GM19193 (cell line): Measurements from ENCODE around the gene SCLT1.

Experiments
- POLR2A ChIP-seq: IDR thresholded peaks from 4 replicates; pipeline ENCODE4 v1.6.1; 2011; ENCODE audit not compliant: insufficient read depth, insufficient read length; ENCODE audit errors: extremely low read depth

The SCLT1 gene

GRCh38 chr4:129093191-129093920, at the start of gene SCLT1:
TSS of gene SCLT1 (minus strand) at chr4:129093539. CDS start at chr4:129093103, 436 bp downstream.
- peak; percentile 93 for TF ChIP-seq POLR2A

DNA sequence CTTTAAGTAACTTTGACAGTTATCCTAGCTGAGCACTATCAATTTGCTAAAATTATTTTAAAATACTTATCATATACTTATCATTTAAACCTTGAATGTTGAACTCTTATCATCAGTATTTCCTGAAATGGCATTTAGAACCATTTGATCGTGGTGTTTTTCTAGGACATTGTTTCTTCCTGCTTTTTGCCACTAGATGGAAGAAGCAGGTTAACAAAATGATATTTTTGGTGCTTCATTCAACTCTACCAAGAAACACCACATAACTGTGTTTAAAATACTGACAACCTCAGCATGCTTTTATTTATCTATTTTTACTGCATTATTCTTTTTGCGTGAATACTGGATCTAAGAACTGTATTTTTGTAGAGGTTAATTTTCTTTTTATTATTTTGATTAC, 47.2 kb upstream of the SCLT1 start:
- TF ChIP-seq POLR2A: no peak

DNA sequence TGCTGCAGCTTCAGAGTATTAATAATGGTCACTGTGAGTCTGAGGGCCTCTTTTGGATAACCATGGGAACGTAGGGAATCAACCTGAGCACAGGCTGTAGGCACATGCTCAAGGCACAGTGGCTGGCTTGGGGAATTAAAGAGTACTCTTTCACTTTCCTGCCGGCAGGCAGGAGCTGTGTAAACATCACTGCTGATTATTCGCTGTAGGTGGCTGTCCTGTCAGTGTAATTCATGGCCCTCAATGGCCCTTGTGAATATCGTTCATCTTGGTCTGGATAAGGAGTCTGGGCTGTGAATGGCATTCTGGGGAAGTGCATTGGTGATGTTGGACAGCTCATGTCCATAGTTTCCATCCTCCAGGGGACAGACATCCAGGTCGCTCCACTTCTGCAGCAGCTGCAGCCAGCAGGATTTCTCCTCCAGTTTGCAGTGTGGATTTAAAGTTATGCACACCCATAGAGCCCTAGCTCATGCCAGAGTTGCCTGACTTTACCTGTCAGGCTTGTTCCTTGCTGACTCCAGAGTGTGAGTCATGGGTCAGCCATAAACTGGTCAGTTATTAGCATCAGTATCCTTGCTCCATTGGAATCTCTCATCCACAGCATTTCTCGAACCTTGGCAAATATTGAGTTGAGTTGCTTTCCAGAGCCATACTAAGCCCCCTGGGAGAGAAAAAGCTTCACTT, 45.6 kb upstream of the SCLT1 start:
- no peak for TF ChIP-seq POLR2A

DNA sequence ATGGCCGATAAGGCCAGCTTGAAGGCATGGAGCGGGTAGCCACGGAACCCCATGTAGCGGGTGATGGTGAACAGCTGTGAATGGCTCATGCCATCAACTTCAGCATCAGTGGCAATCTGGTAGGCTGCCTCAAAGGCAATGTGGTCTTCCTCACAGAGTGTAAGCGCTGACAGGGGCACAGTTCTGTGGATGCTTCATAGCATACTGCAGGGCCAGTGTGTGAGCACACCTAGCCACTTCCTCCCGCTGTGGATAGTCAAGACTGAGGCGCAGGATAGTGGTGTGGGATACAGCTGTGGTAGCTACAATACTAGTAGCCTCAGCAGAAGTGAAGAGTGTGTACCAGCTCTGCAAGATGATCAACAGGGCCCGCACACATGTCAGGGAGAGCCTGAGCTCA, 43.1 kb upstream of the SCLT1 start:
- TF ChIP-seq POLR2A: no peak

DNA sequence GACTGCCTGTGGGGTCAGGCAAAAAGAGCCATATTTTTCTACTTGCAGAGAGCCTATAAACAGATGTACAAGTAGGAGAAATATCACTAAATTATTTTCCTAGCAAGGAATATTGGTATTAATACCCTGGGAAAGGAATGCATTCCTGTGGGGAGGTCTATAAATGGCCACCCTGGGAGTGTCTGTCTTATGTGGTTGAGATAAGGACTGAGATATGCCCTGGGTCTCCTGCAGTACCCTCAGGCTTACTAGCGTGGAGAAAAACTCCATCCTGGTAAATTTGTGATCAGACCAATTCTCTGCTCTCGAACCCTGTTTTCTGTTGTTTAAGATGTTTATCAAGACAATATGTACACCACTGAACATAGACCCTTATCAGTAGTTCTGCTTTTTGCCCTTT, 38.0 kb upstream of the SCLT1 start:
- no peak for TF ChIP-seq POLR2A

GRCh38 chr4:129129143-129129542, 35.8 kb upstream of the SCLT1 start:
- no peak for TF ChIP-seq POLR2A

DNA sequence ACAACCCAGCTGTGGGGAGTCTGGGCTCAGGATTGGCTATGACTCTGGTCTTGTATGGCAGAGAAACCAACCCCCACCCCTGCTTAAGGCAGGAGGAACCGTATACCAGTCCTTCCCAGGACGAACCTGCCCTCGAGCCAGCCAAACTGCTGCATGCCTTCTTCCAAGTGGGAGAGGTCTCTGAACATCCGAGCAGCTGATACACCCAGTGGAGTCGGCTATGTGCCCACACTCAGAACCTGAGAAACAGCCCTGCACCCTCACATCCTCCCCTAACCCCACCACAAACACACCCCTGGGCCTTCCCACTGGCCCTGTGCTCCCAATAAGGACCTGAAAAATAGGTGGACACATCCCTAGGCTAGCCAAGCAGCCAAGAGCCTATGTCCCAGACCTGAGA, 24.4 kb upstream of the SCLT1 start:
- TF ChIP-seq POLR2A: no peak

DNA sequence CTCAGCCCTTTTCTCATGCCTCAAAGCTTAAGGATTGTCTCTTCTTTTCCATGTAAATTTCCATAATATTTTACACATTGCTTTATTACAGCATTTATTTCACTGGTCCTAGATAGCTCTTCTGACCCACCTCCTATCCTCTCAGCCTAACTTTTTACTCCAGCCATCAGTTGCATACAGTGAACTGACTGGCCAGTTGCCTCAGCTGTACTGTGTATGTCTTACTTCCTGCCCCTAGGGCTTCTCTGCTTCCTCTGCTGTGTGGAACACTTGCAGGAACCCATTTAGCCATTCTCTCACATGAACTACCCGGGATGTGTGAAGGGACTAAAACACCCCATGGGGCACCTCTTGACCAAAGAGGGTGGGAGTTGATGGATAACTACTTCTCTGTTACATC, 20.6 kb upstream of the SCLT1 start:
- no peak for TF ChIP-seq POLR2A

- TF ChIP-seq POLR2A: no peak
Measured at GRCh38 chr4:129113434-129113833, 20.1 kb upstream of the SCLT1 start.

DNA sequence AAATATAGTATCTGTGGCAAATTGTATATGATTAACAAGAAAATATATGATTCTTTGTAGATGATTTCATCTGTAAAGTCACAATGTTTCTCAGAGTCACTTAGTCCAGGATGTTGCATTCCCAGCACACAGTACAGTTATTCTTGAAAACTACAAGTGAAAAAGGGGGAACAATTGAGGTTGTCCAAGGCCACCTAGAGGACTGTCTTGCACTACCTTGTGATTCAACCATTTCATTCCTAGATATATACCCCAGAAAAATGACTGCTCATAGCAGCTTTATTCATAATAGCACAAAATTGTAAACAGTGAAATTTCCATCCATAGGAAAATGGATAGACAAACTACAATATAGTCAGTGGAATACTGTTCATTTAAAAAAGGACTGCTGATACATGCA, 18.6 kb upstream of the SCLT1 start:
- no peak for TF ChIP-seq POLR2A

- TF ChIP-seq POLR2A: no peak
Measured at GRCh38 chr4:129110931-129111330, 17.6 kb upstream of the SCLT1 start.

DNA sequence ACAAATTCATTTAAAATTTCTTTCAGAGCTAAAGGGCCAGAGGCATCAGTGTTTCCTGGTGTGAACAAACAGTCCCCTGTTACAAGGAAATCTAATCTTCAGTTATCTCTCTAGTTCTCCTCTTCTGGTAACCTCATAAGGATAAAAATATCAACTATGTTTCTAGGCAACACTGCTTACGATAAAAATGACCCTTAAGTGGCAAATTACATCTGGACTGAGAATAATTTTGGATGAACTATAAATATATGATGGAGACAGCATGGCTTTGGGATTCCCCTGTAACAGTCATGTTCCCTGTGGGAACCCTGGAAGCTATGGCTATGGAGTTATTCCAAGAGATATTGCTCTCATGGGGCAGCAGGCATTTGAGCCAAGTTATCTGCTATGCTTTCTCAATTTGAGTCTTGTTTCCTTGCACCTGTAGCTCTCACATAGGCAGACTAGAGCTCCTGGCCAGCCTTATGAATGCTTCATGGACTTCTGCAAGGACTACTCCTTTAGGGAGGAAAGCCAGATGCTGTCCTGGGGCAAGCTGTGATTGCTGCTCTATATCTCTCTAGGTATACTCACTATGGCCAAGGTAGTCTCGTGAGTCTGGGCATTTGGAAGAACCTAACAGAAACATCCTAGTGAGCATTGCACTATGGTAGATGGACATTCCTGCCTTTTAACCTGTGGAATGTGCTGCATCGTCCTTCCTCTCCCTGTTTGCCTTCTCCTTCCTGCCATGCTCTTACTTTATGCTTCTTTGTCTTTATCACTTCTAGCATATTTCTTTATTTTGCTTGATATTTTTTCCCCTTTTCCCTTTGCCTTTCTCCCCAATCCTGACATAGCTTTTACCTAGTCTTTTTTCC, 16.9 kb upstream of the SCLT1 start:
- TF ChIP-seq POLR2A: no peak

- no peak for TF ChIP-seq POLR2A
Measured at GRCh38 chr4:129098531-129099001, 5.2 kb upstream of the SCLT1 start.

- TF ChIP-seq POLR2A: peak; percentile 72
Measured at GRCh38 chr4:129095811-129096454, 2.6 kb upstream of the SCLT1 start, which contains the start of gene C4orf33. TSS of gene C4orf33 (plus strand) at chr4:129096152. CDS start at chr4:129102611, 6,459 bp downstream.

DNA sequence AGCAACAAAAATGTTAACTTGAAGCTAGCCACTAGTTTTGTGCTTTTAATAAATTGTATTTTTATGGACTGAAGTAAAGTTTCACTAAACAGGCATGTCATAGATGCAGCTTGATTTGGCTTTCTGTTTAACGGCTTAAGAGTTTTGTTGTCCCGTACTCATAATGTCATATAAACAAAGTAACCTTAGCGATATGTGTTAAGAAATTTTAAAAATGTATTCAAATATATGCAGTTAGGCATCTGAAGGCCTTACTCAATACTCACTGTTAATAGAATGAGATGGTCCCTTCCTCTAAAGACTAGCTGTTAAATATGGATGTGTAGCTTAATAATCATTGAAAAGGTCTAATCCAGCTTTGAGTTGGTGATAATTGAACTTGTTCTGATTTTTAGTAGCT, 1.0 kb upstream of the SCLT1 start:
- TF ChIP-seq POLR2A: no peak
